NCI-H2107 treated with DMSO at 0.1 percent for 48 hours (cell line): ENCODE measurements around the gene ARF1.

Experiments used
- DNase-seq: peaks from one replicate; lab custom pipeline; 2025; ENCODE audit not compliant: unreplicated experiment; lab: John Stamatoyannopoulos, UW

Gene ARF1

DNA sequence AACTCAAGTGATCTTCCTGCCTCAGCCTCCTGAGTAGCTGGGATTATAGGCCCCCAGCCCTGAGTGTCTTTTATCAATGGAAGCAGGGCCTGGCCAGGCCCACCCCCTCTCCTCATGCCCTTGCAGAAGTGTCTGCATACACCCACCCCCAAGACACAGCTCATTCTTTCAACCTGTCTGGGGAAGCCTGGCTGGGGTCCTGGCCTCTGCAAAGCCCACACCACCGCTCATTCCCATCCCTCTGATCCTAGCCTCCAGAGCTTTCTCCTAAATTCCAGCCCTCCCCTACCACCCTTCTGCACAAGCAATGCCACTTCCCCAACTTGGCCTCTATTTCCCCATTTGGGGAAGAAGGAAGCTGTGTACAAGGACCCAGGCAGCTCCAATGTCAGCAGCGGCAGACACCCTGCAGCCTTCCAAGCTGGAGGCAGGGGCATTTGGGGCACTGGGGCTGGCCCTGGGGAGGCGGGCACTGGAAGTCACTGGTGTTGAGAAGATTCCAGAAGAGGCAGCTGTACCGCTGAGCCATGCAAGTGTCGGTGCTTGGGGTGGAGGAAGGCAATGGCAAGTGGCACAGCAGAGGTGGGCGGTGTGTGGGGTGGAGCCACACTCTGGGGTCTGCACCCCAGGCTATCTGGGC, 33.7 kb upstream of the ARF1 start:
- DNase-seq: no peak

- DNase-seq: no peak
These were observed 31.8 kb upstream of the ARF1 start for GRCh38 chr1:228050571-228051231.

DNA sequence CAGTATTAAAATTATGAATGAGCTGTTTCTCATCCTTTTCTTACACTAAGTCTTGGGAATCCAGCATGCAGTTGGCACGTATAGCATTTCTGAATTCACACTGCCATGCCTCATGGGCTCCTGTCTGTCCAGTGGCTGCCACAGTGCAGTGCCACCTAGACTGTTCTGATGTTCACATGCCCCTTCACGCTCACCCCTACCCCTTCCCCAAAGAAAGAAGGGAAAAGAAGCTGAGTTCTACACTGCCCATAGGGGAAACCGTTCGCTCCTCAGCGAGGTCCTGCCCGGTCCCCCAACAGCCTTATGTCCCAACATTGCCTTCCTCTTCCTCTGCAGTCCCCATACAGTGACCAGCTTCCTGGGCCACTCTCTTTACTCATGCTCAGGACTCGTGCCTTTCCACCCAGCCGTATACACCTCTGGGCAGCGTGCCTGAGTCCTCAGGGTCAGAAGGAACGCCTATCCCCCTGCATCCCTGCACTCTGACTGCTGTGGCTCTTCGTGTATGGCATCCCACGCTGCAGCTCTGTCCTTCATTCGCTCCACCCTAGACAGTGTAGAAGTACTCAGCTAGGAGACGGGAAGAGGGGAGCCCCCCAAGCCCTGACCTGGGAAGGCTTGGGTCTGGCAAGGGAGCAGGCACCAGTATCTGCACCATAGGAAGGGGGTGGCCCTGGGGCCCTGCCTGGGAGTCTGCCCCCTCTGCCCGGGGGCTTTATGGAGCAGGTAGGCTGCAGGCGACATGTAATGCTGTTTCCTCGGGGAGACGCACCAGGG, 24.1 kb upstream of the ARF1 start:
- no peak for DNase-seq

DNA sequence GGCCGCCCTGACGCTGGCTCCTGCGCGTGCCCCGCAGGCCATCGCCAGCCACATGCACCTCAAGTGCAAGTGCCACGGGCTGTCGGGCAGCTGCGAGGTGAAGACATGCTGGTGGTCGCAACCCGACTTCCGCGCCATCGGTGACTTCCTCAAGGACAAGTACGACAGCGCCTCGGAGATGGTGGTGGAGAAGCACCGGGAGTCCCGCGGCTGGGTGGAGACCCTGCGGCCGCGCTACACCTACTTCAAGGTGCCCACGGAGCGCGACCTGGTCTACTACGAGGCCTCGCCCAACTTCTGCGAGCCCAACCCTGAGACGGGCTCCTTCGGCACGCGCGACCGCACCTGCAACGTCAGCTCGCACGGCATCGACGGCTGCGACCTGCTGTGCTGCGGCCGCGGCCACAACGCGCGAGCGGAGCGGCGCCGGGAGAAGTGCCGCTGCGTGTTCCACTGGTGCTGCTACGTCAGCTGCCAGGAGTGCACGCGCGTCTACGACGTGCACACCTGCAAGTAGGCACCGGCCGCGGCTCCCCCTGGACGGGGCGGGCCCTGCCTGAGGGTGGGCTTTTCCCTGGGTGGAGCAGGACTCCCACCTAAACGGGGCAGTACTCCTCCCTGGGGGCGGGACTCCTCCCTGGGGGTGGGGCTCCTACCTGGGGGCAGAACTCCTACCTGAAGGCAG, 23.4 kb upstream of the ARF1 start:
- no peak for DNase-seq

- no peak for DNase-seq
These were observed 22.7 kb upstream of the ARF1 start for GRCh38 chr1:228059634-228060457.

- DNase-seq: no peak
These were observed 21.9 kb upstream of the ARF1 start for GRCh38 chr1:228060458-228061190.

DNA sequence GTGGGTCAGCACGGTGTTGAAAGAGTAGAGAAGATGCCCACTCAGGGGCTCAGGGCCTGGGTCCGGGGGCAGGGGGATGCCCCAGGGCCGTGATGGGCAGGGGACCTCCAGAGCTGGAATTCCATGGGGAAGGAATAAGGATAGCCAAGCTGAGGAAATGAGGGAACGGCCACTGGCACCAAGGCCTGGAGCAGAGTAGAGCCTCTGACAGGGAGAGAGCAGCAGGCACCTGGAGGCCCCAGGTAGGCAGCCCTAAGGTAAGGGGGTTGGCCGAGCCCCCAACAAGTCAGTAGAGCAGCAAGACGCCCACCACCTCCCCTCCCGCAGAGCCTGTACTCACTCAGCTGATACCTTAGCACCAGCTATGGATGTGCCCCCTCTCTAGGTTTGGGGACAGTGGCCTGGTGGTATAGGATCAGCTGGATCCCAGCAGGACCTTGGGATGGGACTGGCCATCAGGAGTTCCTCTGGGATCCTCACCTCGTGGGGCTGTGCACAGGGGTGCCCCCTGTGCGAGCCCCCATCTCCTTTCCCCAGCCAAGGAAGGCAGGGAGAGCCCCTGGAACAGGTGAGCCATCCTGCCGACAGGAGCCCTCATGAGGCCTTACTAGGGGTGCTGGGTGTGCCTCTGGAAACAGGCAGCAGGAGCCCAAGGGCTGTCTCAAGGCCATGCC, 21.0 kb upstream of the ARF1 start:
- DNase-seq: no peak

- DNase-seq: no peak
These were observed 20.3 kb upstream of the ARF1 start for GRCh38 chr1:228062085-228062791.

DNA sequence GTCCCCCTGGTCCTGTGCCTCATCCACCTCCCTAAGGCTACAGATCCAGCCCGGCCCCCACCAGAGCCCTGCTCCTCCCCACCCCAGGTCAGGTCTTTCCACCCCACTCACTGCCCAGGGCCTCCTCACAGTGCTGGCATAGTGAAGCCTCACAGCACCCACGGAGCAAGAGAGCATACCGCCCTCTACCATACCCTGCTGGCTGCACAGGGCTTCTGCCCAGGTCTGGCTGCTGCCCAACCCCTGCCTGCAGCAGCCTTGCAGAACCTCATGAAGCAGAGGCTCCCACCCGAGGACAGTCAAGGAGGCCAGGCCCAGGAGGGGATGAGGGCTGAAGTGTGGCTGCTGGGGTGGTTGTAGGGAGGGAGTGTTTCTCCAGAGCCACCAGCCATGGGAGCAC, 19.7 kb upstream of the ARF1 start:
- no peak for DNase-seq

GRCh38 chr1:228063251-228064191, 19.0 kb upstream of the ARF1 start:
- no peak for DNase-seq

GRCh38 chr1:228064296-228064695, 18.2 kb upstream of the ARF1 start:
- DNase-seq: no peak

GRCh38 chr1:228064741-228065542, 17.6 kb upstream of the ARF1 start:
- no peak for DNase-seq

DNA sequence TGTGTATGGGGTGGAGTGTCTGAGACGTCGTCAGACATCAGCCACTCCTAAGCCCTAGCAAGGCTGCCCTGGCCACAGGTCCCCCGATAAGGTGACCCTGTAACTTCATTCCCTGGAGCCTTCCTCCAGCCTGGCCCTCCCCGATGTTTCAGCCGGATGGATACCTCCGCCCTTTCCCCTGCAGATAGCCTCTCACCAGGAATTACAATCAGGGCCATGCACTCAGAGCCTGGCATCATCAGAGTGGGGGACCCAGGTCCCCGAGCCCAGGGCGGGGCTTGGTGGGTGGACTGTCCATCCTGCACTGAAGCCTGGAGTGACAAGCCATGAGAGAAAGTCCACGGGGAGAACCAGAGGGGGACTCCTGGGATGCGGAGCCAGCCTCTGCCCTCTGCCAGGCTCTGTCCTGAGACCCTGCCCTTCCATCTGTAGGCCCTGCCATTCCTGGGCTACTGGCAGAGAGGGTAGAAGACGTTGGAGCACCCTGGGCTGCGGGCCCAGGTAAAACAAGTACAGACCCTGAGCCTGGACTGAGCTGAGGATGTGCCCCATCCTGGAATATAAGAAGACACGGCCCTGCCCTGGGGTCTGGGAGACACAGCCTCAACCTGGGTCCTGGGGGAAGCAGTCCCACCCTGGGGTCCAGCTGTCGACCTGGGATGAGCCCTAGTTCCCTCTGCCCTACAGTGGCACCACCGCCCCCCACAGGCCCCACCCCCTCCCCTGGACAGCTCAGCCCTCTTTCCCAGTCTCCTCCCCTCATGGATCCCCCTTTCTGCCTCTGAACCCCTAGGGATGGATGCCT, 16.8 kb upstream of the ARF1 start:
- no peak for DNase-seq

DNA sequence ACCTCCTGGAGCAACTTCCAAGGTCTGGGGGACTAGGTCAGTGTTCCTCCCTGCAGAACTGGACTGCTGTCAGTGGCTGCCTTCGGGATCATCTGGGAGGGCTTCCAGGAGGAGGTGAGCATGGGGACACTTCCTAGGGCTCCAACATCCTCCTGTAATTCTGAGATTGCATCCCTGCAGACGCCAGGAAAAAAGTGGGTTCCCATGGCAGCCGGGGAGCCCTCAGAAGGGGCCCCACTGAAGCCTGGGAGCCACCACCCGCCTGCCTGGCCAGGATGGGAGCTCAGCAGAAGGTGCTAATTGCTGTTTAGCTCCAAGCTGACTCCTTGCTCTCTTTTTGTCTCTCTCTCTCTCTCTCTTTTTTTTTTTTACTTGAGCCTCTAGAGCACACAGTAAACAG, 16.1 kb upstream of the ARF1 start:
- DNase-seq: no peak

DNA sequence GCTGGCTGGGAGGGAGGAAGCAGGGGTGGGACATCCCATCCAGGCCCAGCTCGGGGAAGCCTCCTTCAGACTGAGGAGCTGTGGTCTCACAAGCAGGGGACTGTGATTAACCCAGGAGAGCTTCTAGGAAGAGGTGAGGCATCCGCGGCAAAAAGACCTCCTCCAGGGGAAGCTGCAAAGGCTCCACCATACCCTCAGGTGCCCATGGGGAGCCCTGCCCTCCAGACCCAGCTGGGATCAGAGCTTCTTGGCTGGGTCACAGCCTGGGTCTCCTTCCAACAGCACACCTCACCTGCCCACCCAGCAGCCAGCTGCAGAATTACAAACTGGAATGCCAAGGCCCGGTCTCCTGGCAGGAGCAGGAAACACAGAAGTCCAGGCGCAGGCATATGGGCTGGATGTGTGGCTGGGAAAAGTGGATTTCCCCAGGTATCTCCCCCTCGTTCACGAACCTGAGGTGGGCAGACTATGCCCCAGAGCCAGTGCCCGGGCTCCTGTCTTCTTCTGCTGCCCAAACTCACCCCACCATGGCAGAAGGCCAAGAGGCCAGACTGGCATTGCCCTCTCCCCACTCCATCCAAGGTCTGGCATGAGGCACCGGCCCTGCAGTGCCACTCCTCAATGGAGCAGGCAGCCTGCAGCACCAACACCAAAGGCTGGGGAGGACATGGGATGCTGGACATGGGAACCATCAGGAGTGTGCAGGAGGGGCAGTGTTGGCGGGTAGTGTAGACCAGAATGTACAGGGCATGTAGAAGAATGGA, 15.4 kb upstream of the ARF1 start:
- DNase-seq: no peak

DNA sequence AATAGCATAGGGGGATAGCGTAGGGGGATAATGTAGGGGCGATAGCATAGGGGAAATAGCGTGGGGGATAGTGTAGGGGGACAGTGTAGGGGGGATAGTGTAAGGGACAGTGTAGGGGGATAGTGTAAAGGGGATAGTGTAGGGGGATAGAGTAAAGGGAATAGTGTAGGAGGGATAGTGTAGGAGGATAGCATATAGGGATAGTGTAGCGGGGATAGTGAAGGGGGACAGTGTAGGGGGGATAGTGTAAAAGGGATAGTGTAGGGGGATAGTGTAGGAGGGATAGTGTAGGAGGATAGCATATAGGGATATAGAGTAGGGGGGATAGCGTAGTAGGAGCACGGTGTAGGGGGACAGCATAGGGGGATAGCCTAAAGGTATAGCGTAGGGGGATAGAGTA, 14.1 kb upstream of the ARF1 start:
- DNase-seq: no peak
